Caco-2 (cell line): ENCODE data around the gene DLK1. TPM values are rescaled to one million over a fixed set of nuclear protein-coding genes. Genes with fewer than 3 reads are reported as not detected.

ENCODE experiments used
- BruUV-seq: library from RNA; stranded (reverse); fragments of 400-500 nt; replicated peaks from 2 replicates; lab custom pipeline; 2021; lab: Mats Ljungman, UMichigan
- CTCF ChIA-PET: fragments of 300-600 bp; sonication (Branson Sonifier 250); formaldehyde crosslinking; loops from one replicate; lab custom pipeline; 2022; ENCODE audit warnings: antibody characterized with exemption; lab: Charles Lee
- POLR2A ChIA-PET: fragments of 300-600 bp; sonication (Branson Sonifier 250); formaldehyde crosslinking; loops from one replicate; lab custom pipeline; 2022; ENCODE audit warnings: antibody characterized with exemption; lab: Charles Lee
- DNase-seq, 2 experiments: peaks; one replicate each; pipeline versions ENCODE4 v3.0.0 to v3.0.0-alpha.2; 2020 to 2022
- H3K27me3 ChIP-seq: replicated peaks from 2 replicates; pipeline ENCODE4 v1.6.0; 2011; ENCODE audit warnings: low read length; ENCODE audit not compliant: control insufficient read depth, insufficient read depth
- H3K36me3 ChIP-seq: 2 replicates; pipeline ENCODE4 v1.5.1; 2011; ENCODE audit warnings: low read length; ENCODE audit not compliant: control insufficient read depth, insufficient read depth
- H3K4me1 ChIP-seq: fragments of 250-450 bp; sonication (Bioruptor Pico); 2 replicates; pipeline ENCODE4 v1.5.1; 2020; ENCODE audit warnings: mild to moderate bottlenecking
- H3K4me3 ChIP-seq: 2 replicates; pipeline ENCODE4 v1.5.1; 2011; ENCODE audit warnings: low read depth, mild to moderate bottlenecking, control low read depth, low read length
- H3K9me3 ChIP-seq: fragments of 250-450 bp; sonication (Bioruptor Pico); 2 replicates; pipeline ENCODE4 v1.5.1; 2020; ENCODE audit warnings: mild to moderate bottlenecking, moderate library complexity
- H3K27ac Mint-ChIP-seq: one replicate; pipeline ENCODE4 v1.8.0; 2022; ENCODE audit warnings: mixed read lengths; ENCODE audit not compliant: unreplicated experiment
- H3K27me3 Mint-ChIP-seq: one replicate; pipeline ENCODE4 v1.8.0; 2022; ENCODE audit warnings: mixed read lengths; ENCODE audit not compliant: insufficient read depth, unreplicated experiment
- H3K36me3 Mint-ChIP-seq: one replicate; pipeline ENCODE4 v1.8.0; 2022; ENCODE audit warnings: mild to moderate bottlenecking, mixed read lengths; ENCODE audit not compliant: insufficient read depth, unreplicated experiment
- H3K4me1 Mint-ChIP-seq: one replicate; pipeline ENCODE4 v1.8.0; 2022; ENCODE audit warnings: low read depth, mixed read lengths; ENCODE audit not compliant: unreplicated experiment
- H3K4me3 Mint-ChIP-seq: one replicate; pipeline ENCODE4 v1.8.0; 2022; ENCODE audit warnings: mild to moderate bottlenecking, moderate library complexity, mixed read lengths; ENCODE audit not compliant: unreplicated experiment
- H3K9me3 Mint-ChIP-seq: one replicate; pipeline ENCODE4 v1.8.0; 2022; ENCODE audit warnings: mixed read lengths; ENCODE audit not compliant: unreplicated experiment
- intact Hi-C: fragments of 100-400 bp; cut with micrococcal nuclease; formaldehyde crosslinking; loops from one replicate; pipeline ENCODE4 v1.10.0; 2022; ENCODE audit not compliant: unreplicated experiment
- total RNA-seq: library from RNA; stranded (reverse); gene quantifications from 2 replicates; pipeline ENCODE4 v1.2.3, GENCODE V29; 2022
- TF ChIP-seq, protein P1 (sequence below), 2 experiments: fragments of 200-600 bp in 1 of 2; IDR thresholded peaks; 1 replicate in 1 of 2; 2 replicates in 1 of 2; pipeline versions ENCODE4 v1.5.1 to v1.8.0; 2011 to 2022; ENCODE audit warnings: antibody characterized with exemption in 1 of 2, control low read depth in 1 of 2, inconsistent platforms in 1 of 2, low read depth in 1 of 2, low read length in 1 of 2, mild to moderate bottlenecking in 1 of 2, moderate library complexity in 1 of 2; ENCODE audit not compliant: insufficient read depth in 1 of 2, severe bottlenecking in 1 of 2, unreplicated experiment in 1 of 2

DLK1 gene
- total RNA-seq, 1 experiment from 2014 or later = not detected

GRCh38 chr14:100731846-100732765 lies 5.4 kb downstream of the DLK1 start:
- ChIA-PET CTCF (no interaction called here), POLR2A (no interaction called here)
- intact Hi-C loops = no loop called here
- no TSS peak for BruUV-seq
- H3K4me3 ChIP-seq = no peak overlapping the region
- Mint-ChIP-seq H3K9me3 (no peaks in the 10 kb centered on the region), H3K4me3 (no peak overlapping the region), H3K27me3 (peaks cover 9% of the 10 kb centered on the region), H3K36me3 (no peaks in the 10 kb centered on the region), H3K27ac (no peak overlapping the region), H3K4me1 (no peaks in the 10 kb centered on the region)
- no peaks in the 10 kb centered on the region for H3K27me3 ChIP-seq
- no peaks in the 10 kb centered on the region for H3K9me3 ChIP-seq
- TF ChIP-seq, protein P1, sequence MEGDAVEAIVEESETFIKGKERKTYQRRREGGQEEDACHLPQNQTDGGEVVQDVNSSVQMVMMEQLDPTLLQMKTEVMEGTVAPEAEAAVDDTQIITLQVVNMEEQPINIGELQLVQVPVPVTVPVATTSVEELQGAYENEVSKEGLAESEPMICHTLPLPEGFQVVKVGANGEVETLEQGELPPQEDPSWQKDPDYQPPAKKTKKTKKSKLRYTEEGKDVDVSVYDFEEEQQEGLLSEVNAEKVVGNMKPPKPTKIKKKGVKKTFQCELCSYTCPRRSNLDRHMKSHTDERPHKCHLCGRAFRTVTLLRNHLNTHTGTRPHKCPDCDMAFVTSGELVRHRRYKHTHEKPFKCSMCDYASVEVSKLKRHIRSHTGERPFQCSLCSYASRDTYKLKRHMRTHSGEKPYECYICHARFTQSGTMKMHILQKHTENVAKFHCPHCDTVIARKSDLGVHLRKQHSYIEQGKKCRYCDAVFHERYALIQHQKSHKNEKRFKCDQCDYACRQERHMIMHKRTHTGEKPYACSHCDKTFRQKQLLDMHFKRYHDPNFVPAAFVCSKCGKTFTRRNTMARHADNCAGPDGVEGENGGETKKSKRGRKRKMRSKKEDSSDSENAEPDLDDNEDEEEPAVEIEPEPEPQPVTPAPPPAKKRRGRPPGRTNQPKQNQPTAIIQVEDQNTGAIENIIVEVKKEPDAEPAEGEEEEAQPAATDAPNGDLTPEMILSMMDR (IDR thresholded peaks at IDR 0.05; ENCODE audit: insufficient read depth in 1 of 2, low read depth in 1 of 2, low read length in 1 of 2, severe bottlenecking in 1 of 2, unreplicated experiment in 1 of 2) = no peak
- no peak for DNase-seq
- no peaks in the 10 kb centered on the region for H3K36me3 ChIP-seq
- H3K4me1 ChIP-seq = no peaks in the 10 kb centered on the region

- intact Hi-C loops = no loop called here
Observed at GRCh38 chr14:100732766-100733100, 6.0 kb downstream of the DLK1 start.

DNA sequence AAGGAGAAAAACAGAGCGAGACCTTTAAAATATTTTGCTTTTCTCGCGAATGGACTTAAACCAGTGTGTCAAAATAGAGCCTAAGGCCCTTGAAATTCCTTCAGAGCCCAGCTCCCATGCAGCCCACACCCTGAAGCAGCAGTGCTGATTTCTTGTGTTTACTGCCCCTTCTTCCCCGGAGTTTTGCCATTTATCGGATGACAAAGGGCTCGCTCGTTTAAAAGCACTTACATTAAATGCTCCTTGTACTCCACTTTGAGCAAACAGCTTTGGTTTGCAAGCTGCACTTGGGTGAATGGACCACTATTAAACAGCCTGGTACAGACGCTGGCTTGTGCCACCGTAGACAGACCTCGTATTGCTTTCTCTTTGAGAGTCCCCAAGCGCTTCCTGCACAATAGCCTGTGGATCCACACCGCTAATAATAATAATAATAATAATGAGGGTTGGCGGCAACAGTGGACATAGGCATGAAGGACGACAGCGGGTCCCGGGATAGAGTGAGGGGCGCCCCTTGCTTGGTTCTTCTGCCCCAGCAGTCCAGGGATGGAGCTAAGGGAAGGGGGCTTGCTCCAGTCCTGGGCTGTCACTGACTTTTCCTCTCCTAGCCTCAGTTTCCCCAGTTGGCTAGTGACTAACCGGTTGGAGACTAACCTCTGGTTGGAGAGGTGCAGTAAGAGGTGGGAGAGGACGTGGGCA lies 6.6 kb downstream of the DLK1 start:
- TF ChIP-seq, protein P1 (IDR thresholded peaks at IDR 0.05; ENCODE audit: insufficient read depth in 1 of 2, low read depth in 1 of 2, low read length in 1 of 2, severe bottlenecking in 1 of 2, unreplicated experiment in 1 of 2) = no peak
- no peaks in the 10 kb centered on the region for H3K36me3 ChIP-seq
- H3K36me3 Mint-ChIP-seq = no peaks in the 10 kb centered on the region
- no peaks in the 10 kb centered on the region for H3K4me1 ChIP-seq
- H3K27me3 ChIP-seq = no peaks in the 10 kb centered on the region
- intact Hi-C loops = no loop called here
- no peaks in the 10 kb centered on the region for H3K9me3 Mint-ChIP-seq
- no peak overlapping the region for H3K4me3 Mint-ChIP-seq
- no peaks in the 10 kb centered on the region for H3K4me1 Mint-ChIP-seq
- no TSS peak for BruUV-seq
- POLR2A ChIA-PET = no interaction called here
- peaks cover 9% of the 10 kb centered on the region for H3K27me3 Mint-ChIP-seq
- no peak for DNase-seq
- no peaks in the 10 kb centered on the region for H3K9me3 ChIP-seq
- H3K27ac Mint-ChIP-seq = no peak overlapping the region
- CTCF ChIA-PET = no interaction called here
- H3K4me3 ChIP-seq = no peak overlapping the region

More at GRCh38 chr14:100732766-100733100, 6.0 kb downstream of the DLK1 start:
- Mint-ChIP-seq H3K27me3 (peaks cover 9% of the 10 kb centered on the region), H3K4me1 (no peaks in the 10 kb centered on the region), H3K9me3 (no peaks in the 10 kb centered on the region), H3K36me3 (no peaks in the 10 kb centered on the region), H3K27ac (no peak overlapping the region), H3K4me3 (no peak overlapping the region)
- CTCF ChIA-PET = no interaction called here
- H3K4me3 ChIP-seq = no peak overlapping the region
- H3K27me3 ChIP-seq = no peaks in the 10 kb centered on the region
- no TSS peak for BruUV-seq
- no peaks in the 10 kb centered on the region for H3K9me3 ChIP-seq
- TF ChIP-seq, protein P1 (IDR thresholded peaks at IDR 0.05; ENCODE audit: insufficient read depth in 1 of 2, low read depth in 1 of 2, low read length in 1 of 2, severe bottlenecking in 1 of 2, unreplicated experiment in 1 of 2) = no peak
- no peaks in the 10 kb centered on the region for H3K36me3 ChIP-seq
- POLR2A ChIA-PET = no interaction called here
- H3K4me1 ChIP-seq = no peaks in the 10 kb centered on the region
- no peak for DNase-seq
